ENCODE measurements around the gene MX2. TPM values are rescaled to one million over a fixed set of nuclear protein-coding genes. Genes with fewer than 3 reads are reported as not detected.

MX2 gene
- total and polyA plus RNA-seq, 2 experiments from 2014 or later: 5.4 to 9.2 TPM

GRCh38 chr21:41327753-41328152 lies 34.1 kb upstream of the MX2 start:
- Histone ChIP-seq H3K4me2 (no peak overlapping the region), H3K36me3 (ENCODE audit: insufficient read depth) (no peaks in the 10 kb centered on the region), H4K20me1 (replicated peaks; ENCODE audit: insufficient read depth) (no peaks in the 10 kb centered on the region), H3F3A (replicated peaks; ENCODE audit: low read depth) (no peaks in the 10 kb centered on the region), H3K9me2 (ENCODE audit: insufficient read depth) (no peaks in the 10 kb centered on the region), H3K79me2 (replicated peaks; ENCODE audit: insufficient read depth) (no peaks in the 10 kb centered on the region), H3K27ac (ENCODE audit: low read depth) (no peak overlapping the region), H2AFZ (no peak overlapping the region), H3K4me1 (ENCODE audit: insufficient read depth) (no peaks in the 10 kb centered on the region; the same call in 1 of the 2 replicates), H3K4me3 (no peak overlapping the region), H3K27me3 (ENCODE audit: insufficient read depth) (no peaks in the 10 kb centered on the region)
- Mint-ChIP-seq H3K4me1 (peaks cover 9% of the 10 kb centered on the region), H3K4me3 (no peak overlapping the region), H3K36me3 (ENCODE audit: low read depth) (no peaks in the 10 kb centered on the region), H3K27ac (no peak overlapping the region), H3K9me3 (peaks cover 2% of the 10 kb centered on the region; the same call in 1 of the 3 replicates), H3K27me3 (ENCODE audit: insufficient read depth, low read depth, poor library complexity) (peaks cover 6% of the 10 kb centered on the region)
- no peak for TF ChIP-seq ZNF114 (CRISPR knock-in tag; IDR thresholded peaks at IDR 0.05)
- DNase-seq (ENCODE audit: low spot score): no peak
- ATAC-seq: no peak

GRCh38 chr21:41328660-41329607 lies 32.9 kb upstream of the MX2 start:
- peaks cover 7% of the 10 kb centered on the region for H3K4me1 Mint-ChIP-seq
- no peak overlapping the region for H3K4me3 ChIP-seq
- H4K20me1 ChIP-seq (replicated peaks; ENCODE audit: insufficient read depth): no peaks in the 10 kb centered on the region
- no peak overlapping the region for H2AFZ ChIP-seq
- H3K4me2 ChIP-seq: 0 out of 2 replicates have a peak overlapping the region, but pooled peaks have one; percentile 30
- H3K9me2 ChIP-seq (ENCODE audit: insufficient read depth): peaks cover 4% of the 10 kb centered on the region; the same call in 1 of the 2 replicates
- no peaks in the 10 kb centered on the region for H3K4me1 ChIP-seq (ENCODE audit: insufficient read depth)
- peaks cover 9% of the 10 kb centered on the region; the same call in 2 of the 3 replicates for H3K36me3 Mint-ChIP-seq (ENCODE audit: low read depth)
- no peak for TF ChIP-seq NANOG (IDR thresholded peaks at IDR 0.05; ENCODE audit: borderline replicate concordance)
- no peak for TF ChIP-seq STAT1 (IDR thresholded peaks at IDR 0.05; ENCODE audit: unreplicated experiment)
- TF ChIP-seq EZH2phosphoT487 (IDR thresholded peaks at IDR 0.05; ENCODE audit: unreplicated experiment): no peak
- no peak for TF ChIP-seq CTCF (conservative IDR thresholded peaks at IDR 0.05; ENCODE audit: low read depth in 2 of 2)
- TF ChIP-seq ZNF462 (CRISPR knock-in tag; IDR thresholded peaks at IDR 0.05): no peak
- TF ChIP-seq CREB1 (CRISPR knock-in tag; IDR thresholded peaks at IDR 0.05; ENCODE audit: low read depth): no peak
- no peak for TF ChIP-seq ZNF114 (CRISPR knock-in tag; IDR thresholded peaks at IDR 0.05)
- no peak for TF ChIP-seq ZNF331 (CRISPR knock-in tag; IDR thresholded peaks at IDR 0.05; ENCODE audit: low read depth)
- no peaks in the 10 kb centered on the region for H3K79me2 ChIP-seq (replicated peaks; ENCODE audit: insufficient read depth)
- ATAC-seq (no peak; the same call in 2 of the 3 replicates), DNase-seq (ENCODE audit: low spot score) (no peak)
- H3K27ac ChIP-seq (ENCODE audit: low read depth): no peak overlapping the region
- H3K27ac Mint-ChIP-seq: no peak overlapping the region; the same call in 1 of the 2 replicates
- no peaks in the 10 kb centered on the region for H3K27me3 ChIP-seq (ENCODE audit: insufficient read depth)
- no peaks in the 10 kb centered on the region for H3F3A ChIP-seq (replicated peaks; ENCODE audit: low read depth)
- H3K36me3 ChIP-seq (ENCODE audit: insufficient read depth): no peaks in the 10 kb centered on the region
- H3K9me3 Mint-ChIP-seq: peaks cover 14% of the 10 kb centered on the region
- no peak overlapping the region for H3K4me3 Mint-ChIP-seq
- H3K27me3 Mint-ChIP-seq (ENCODE audit: insufficient read depth, low read depth, poor library complexity): peaks cover 6% of the 10 kb centered on the region
